ENCODE measurements around the gene TNFRSF19.

- TF ChIP-seq CTCF (IDR thresholded peaks at IDR 0.05; ENCODE audit: low read length) (no peak), EZH2 (IDR thresholded peaks at IDR 0.05; ENCODE audit: borderline replicate concordance, low read length) (no peak)
Measured at GRCh38 chr13:23685416-23685815, 115.2 kb downstream of the TNFRSF19 start.
